ENCODE data around the gene ACP3. TPM values are rescaled to one million over a fixed set of nuclear protein-coding genes. Genes with fewer than 3 reads are reported as not detected.

ACP3 gene, protein sequence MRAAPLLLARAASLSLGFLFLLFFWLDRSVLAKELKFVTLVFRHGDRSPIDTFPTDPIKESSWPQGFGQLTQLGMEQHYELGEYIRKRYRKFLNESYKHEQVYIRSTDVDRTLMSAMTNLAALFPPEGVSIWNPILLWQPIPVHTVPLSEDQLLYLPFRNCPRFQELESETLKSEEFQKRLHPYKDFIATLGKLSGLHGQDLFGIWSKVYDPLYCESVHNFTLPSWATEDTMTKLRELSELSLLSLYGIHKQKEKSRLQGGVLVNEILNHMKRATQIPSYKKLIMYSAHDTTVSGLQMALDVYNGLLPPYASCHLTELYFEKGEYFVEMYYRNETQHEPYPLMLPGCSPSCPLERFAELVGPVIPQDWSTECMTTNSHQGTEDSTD
- total RNA-seq (2014; rRNA removed; shearing (Covaris generic)) = 0.24 and 0.60 TPM in 2 replicates

DNA sequence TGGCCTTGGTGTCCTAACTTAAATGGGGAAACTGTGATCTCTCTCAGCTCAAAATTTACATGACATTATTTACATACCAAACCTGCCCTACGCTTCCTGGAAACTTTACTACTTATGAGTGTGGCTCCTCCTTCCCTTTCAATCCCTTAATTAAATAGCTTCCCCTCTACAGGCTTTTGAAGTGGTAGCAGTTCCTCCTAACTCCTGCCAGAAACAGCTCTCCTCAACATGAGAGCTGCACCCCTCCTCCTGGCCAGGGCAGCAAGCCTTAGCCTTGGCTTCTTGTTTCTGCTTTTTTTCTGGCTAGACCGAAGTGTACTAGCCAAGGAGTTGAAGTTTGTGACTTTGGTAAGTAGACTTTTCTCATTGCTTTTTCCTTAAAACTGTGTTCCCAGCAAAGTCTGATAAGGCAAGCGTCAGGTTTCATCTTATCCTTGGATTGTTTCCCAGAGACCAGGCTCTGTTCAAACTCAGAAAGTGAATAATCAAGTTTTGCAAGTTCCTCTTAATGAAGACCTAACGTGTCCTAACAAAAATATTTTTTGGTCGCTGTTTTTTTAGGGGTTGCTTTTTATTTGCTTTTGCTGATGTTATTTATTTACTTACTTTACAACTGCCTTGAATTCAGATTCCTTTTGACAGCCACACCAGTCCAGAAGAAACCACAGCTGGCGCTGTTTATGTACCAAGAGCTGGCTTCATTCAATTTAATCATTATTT, at the start of gene ACP3:
ACP3 (plus strand) TSS at position 179 of the 720 bp plus-strand sequence; CDS start at position 229, 50 bp downstream.

Other genes with a start within 250 kb of the ACP3 start
- gene DNAJC13, start 100.1 kb downstream of the ACP3 start, total RNA-seq (2014; rRNA removed; shearing (Covaris generic)) = 24.0 and 28.0 TPM in 2 replicates